ENCODE data around the gene RWDD3.

RWDD3 gene

GRCh38 chr1:95233737-95234500 is at the start of gene RWDD3:
Gene RWDD3 (plus strand): TSS chr1:95234210. CDS start chr1:95234231, 21 bp downstream.
- peak within 1 kb of the TSS; percentile 87 to 94 for H3K27ac ChIP-seq
- peaks cover 0 to 50% (median 25%) of the 10 kb centered on the region in 4 donors for H3K4me1 ChIP-seq
- H3K27me3 ChIP-seq, result no peaks in the 10 kb centered on the region
- DNase-seq, result peak; percentile 94 to 97
- TF ChIP-seq CTCF (IDR thresholded peaks at IDR 0.05), result peak; percentile 88 to 91
- H3K36me3 ChIP-seq, result no peaks in the 10 kb centered on the region
- H3K4me3 ChIP-seq, result peak within 1 kb of the TSS; percentile 73 to 94
- no peaks in the 10 kb centered on the region for H3K9me3 ChIP-seq
- intact Hi-C loops (cut with DNase I; ENCODE audit: low total_unique reads), result loop anchor here (5.0 to 10.0 kb wide), 2 partner anchors 117 to 159 kb away; partner anchors contain the start of genes ALG14 and TLCD4

- peaks cover 5 to 15% (median 7%) of the 10 kb centered on the region in 3 donors for H3K36me3 ChIP-seq
- peaks cover 0 to 4% (median 0%) of the 10 kb centered on the region in 3 donors for H3K9me3 ChIP-seq
- intact Hi-C loops (cut with DNase I; ENCODE audit: low total_unique reads), result no loop called here
- no peak for TF ChIP-seq CTCF (IDR thresholded peaks at IDR 0.05)
- no peak overlapping the region for H3K27ac ChIP-seq
- H3K4me1 ChIP-seq, result peaks cover 0 to 3% (median 0%) of the 10 kb centered on the region in 4 donors
- DNase-seq, result no peak
- H3K27me3 ChIP-seq, result no peaks in the 10 kb centered on the region
- no peak overlapping the region for H3K4me3 ChIP-seq
These were observed 47.9 kb upstream of the RWDD3 start for GRCh38 chr1:95186149-95186548.

GRCh38 chr1:95193591-95193990 is 40.4 kb upstream of the RWDD3 start:
- peaks cover 0 to 32% (median 10%) of the 10 kb centered on the region in 4 donors for H3K4me1 ChIP-seq
- H3K9me3 ChIP-seq, result no peaks in the 10 kb centered on the region
- H3K4me3 ChIP-seq, result no peak overlapping the region
- H3K27ac ChIP-seq, result no peak overlapping the region
- H3K36me3 ChIP-seq, result peaks cover 0 to 8% (median 5%) of the 10 kb centered on the region in 3 donors
- no peaks in the 10 kb centered on the region for H3K27me3 ChIP-seq
- intact Hi-C loops (cut with DNase I; ENCODE audit: low total_unique reads), result no loop called here
- DNase-seq, result no peak
- TF ChIP-seq CTCF (IDR thresholded peaks at IDR 0.05), result no peak

- DNase-seq, result no peak
- no peak overlapping the region for H3K27ac ChIP-seq
- H3K27me3 ChIP-seq, result no peaks in the 10 kb centered on the region
- no peak for TF ChIP-seq CTCF (IDR thresholded peaks at IDR 0.05)
- H3K36me3 ChIP-seq, result peaks cover 0 to 5% (median 3%) of the 10 kb centered on the region in 3 donors
- peaks cover 0 to 32% (median 10%) of the 10 kb centered on the region in 4 donors for H3K4me1 ChIP-seq
- intact Hi-C loops (cut with DNase I; ENCODE audit: low total_unique reads), result no loop called here
- H3K9me3 ChIP-seq, result no peaks in the 10 kb centered on the region
- no peak overlapping the region for H3K4me3 ChIP-seq
These were observed 39.0 kb upstream of the RWDD3 start for GRCh38 chr1:95195046-95195445.

GRCh38 chr1:95196017-95196416 is 38.0 kb upstream of the RWDD3 start:
- Histone ChIP-seq H3K4me1 (peaks cover 0 to 32% (median 10%) of the 10 kb centered on the region in 4 donors), H3K4me3 (no peak overlapping the region), H3K9me3 (no peaks in the 10 kb centered on the region), H3K27me3 (no peaks in the 10 kb centered on the region), H3K27ac (peak overlapping the region; percentile 22 to 40), H3K36me3 (no peaks in the 10 kb centered on the region)
- no peak for DNase-seq
- intact Hi-C loops (cut with DNase I; ENCODE audit: low total_unique reads), result no loop called here
- TF ChIP-seq CTCF (IDR thresholded peaks at IDR 0.05), result no peak
